Upper lobe of left lung (tissue), 4 donors: Measurements from ENCODE around the gene RAPGEF5.

Experiments
- EP300 ChIP-seq, 4 donors: sonication (generic); formaldehyde crosslinking; IDR thresholded peaks; one replicate each; pipeline ENCODE4 v1.5.1; 2017; ENCODE audit warnings: antibody characterized with exemption in 4 of 4, control low read depth in 2 of 4
- POLR2A ChIP-seq, 4 donors: fragments of 450-650 bp; IDR thresholded peaks; one replicate each; pipeline ENCODE4 v1.5.1; 2016 to 2017; ENCODE audit warnings: antibody characterized with exemption in 4 of 4, mild to moderate bottlenecking in 2 of 4
- POLR2AphosphoS5 ChIP-seq, 2 donors: sonication (generic); formaldehyde crosslinking; IDR thresholded peaks; one replicate each; pipeline ENCODE4 v1.5.1; 2017; ENCODE audit warnings: antibody characterized with exemption in 2 of 2
- TF ChIP-seq, protein P1 (sequence below), 6 experiments: fragments of 450-650 bp in 4 of 6; fragments of 200-600 bp in 2 of 6; sonication (generic) in 2 of 6; IDR thresholded peaks; one replicate each; pipeline ENCODE4 v1.5.1; 2016 to 2019; ENCODE audit warnings: antibody characterized with exemption in 6 of 6

DNA sequence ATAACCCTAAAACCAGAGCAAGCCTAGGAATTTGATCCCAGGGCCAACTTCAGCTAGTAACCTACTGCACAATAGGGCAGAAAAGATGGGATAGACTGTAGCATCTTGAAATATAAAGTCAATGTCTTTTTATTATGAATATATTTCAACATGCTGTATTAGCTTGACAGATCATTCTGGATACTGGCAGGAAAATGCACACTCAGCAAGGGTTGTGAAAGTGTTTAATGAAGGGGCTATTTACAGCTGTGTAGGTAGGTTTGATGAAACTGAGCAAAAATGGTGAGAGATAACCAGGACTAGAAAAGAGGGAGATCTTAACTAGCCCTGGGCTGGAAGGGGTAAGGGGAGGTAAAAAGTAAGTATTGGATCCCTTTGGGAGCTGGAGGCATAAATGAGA lies 156.2 kb downstream of the RAPGEF5 start:
- TF ChIP-seq, protein P1, sequence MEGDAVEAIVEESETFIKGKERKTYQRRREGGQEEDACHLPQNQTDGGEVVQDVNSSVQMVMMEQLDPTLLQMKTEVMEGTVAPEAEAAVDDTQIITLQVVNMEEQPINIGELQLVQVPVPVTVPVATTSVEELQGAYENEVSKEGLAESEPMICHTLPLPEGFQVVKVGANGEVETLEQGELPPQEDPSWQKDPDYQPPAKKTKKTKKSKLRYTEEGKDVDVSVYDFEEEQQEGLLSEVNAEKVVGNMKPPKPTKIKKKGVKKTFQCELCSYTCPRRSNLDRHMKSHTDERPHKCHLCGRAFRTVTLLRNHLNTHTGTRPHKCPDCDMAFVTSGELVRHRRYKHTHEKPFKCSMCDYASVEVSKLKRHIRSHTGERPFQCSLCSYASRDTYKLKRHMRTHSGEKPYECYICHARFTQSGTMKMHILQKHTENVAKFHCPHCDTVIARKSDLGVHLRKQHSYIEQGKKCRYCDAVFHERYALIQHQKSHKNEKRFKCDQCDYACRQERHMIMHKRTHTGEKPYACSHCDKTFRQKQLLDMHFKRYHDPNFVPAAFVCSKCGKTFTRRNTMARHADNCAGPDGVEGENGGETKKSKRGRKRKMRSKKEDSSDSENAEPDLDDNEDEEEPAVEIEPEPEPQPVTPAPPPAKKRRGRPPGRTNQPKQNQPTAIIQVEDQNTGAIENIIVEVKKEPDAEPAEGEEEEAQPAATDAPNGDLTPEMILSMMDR (IDR thresholded peaks at IDR 0.05) = no peak
- TF ChIP-seq EP300 (IDR thresholded peaks at IDR 0.05) (no peak), POLR2AphosphoS5 (IDR thresholded peaks at IDR 0.05) (no peak), POLR2A (IDR thresholded peaks at IDR 0.05) (no peak)
